SK-N-SH (cell line): ENCODE measurements around the gene OTUD5. TPM values are rescaled to one million over a fixed set of nuclear protein-coding genes. Genes with fewer than 3 reads are reported as not detected.

Experiments
- CTCF ChIA-PET: fragments of 300-600, 350-600 bp; formaldehyde crosslinking; extraction: SDS; loops from one replicate; lab custom pipeline; 2021; lab: Yijun Ruan, JAX
- POLR2A ChIA-PET: fragments of 350-600 bp; sonication (Branson Sonifier 250); formaldehyde crosslinking; extraction: SDS; loops from one replicate; lab custom pipeline; 2020; ENCODE audit warnings: antibody characterized with exemption, inconsistent platforms; lab: Yijun Ruan, JAX
- DNase-seq: peaks from one replicate; pipeline ENCODE4 v3.0.0; 2012
- H2AFZ ChIP-seq: fragments of 200-600 bp; sonication (generic); 2 replicates; pipeline ENCODE4 v1.8.1; 2016; ENCODE audit warnings: antibody characterized with exemption, mild to moderate bottlenecking, low read depth
- H3F3A ChIP-seq: fragments of 200-600 bp; sonication (generic); replicated peaks from 2 replicates; pipeline ENCODE3; 2016; ENCODE audit warnings: antibody characterized with exemption, mild to moderate bottlenecking; ENCODE audit not compliant: insufficient read depth
- H3K27ac ChIP-seq, 2 experiments: fragments of 200-500 bp in 1 of 2; fragments of 200-600 bp in 1 of 2; sonication (Bioruptor generic) in 1 of 2; sonication (generic), shearing (Covaris generic) in 1 of 2; 2 replicates each; pipeline versions ENCODE4 v1.5.1 to v1.6.1; 2014 to 2016; ENCODE audit warnings: low read depth in 2 of 2, inconsistent platforms in 1 of 2, low read length in 1 of 2, mild to moderate bottlenecking in 1 of 2, mixed read lengths in 1 of 2
- H3K27me3 ChIP-seq: fragments of 200-600 bp; sonication (generic), shearing (Covaris generic); 2 replicates; pipeline ENCODE4 v1.6.1; 2016; ENCODE audit warnings: mixed run types; ENCODE audit not compliant: insufficient read depth
- H3K36me3 ChIP-seq, 2 experiments: fragments of 200-500 bp in 1 of 2; fragments of 200-600 bp in 1 of 2; sonication (Bioruptor generic) in 1 of 2; sonication (generic) in 1 of 2; replicated peaks in 1 of 2; 2 replicates each; pipeline versions ENCODE3 to v1.5.1; 2014 to 2016; ENCODE audit warnings: low read length in 1 of 2, mild to moderate bottlenecking in 1 of 2; ENCODE audit not compliant: insufficient read depth in 2 of 2, control insufficient read depth in 1 of 2
- H3K4me1 ChIP-seq, 2 experiments: fragments of 200-500 bp in 1 of 2; fragments of 200-600 bp in 1 of 2; sonication (Bioruptor generic) in 1 of 2; sonication (generic), shearing (Covaris generic) in 1 of 2; 2 replicates each; pipeline versions ENCODE4 v1.5.1 to v1.6.1; 2014 to 2016; ENCODE audit warnings: low read depth in 1 of 2, low read length in 1 of 2, mixed run types in 1 of 2; ENCODE audit not compliant: insufficient read depth in 2 of 2, control insufficient read depth in 1 of 2
- H3K4me2 ChIP-seq: fragments of 200-600 bp; sonication (generic), shearing (Covaris generic); 2 replicates; pipeline ENCODE4 v1.6.1; 2017; ENCODE audit warnings: mixed run types
- H3K4me3 ChIP-seq, 2 experiments: fragments of 200-500 bp in 1 of 2; fragments of 200-600 bp in 1 of 2; sonication (Bioruptor generic) in 1 of 2; sonication (generic), shearing (Covaris generic) in 1 of 2; 2 replicates each; pipeline versions ENCODE4 v1.5.1 to v1.8.1; 2014 to 2016; ENCODE audit warnings: low read depth in 2 of 2, inconsistent platforms in 1 of 2, low read length in 1 of 2, mild to moderate bottlenecking in 1 of 2, mixed read lengths in 1 of 2, moderate library complexity in 1 of 2
- H3K79me2 ChIP-seq: fragments of 200-600 bp; sonication (generic); 2 replicates; pipeline ENCODE4 v1.8.1; 2017; ENCODE audit warnings: mild to moderate bottlenecking; ENCODE audit not compliant: insufficient read depth
- H3K9ac ChIP-seq: fragments of 200-600 bp; sonication (generic); 2 replicates; pipeline ENCODE4 v1.6.1; 2017; ENCODE audit warnings: mixed run types
- H3K9me2 ChIP-seq: fragments of 200-600 bp; sonication (generic); 2 replicates; pipeline ENCODE4 v1.6.1; 2017; ENCODE audit warnings: mixed run types
- H3K9me3 ChIP-seq: fragments of 200-600 bp; sonication (generic); 2 replicates; pipeline ENCODE4 v1.6.1; 2017; ENCODE audit warnings: mixed run types, mild to moderate bottlenecking, moderate library complexity
- H4K20me1 ChIP-seq: fragments of 200-600 bp; sonication (generic); 2 replicates; pipeline ENCODE4 v1.6.1; 2017; ENCODE audit warnings: mild to moderate bottlenecking, mixed run types; ENCODE audit not compliant: insufficient read depth
- CTCF ChIP-seq: fragments of 200-600 bp; sonication (generic); IDR thresholded peaks from 2 replicates; pipeline ENCODE4 v1.6.1; 2017; ENCODE audit warnings: antibody characterized with exemption, mild to moderate bottlenecking, moderate library complexity
- ELF1 ChIP-seq: IDR thresholded peaks from 2 replicates; pipeline ENCODE4 v1.4.0; 2012
- FOSL2 ChIP-seq: IDR thresholded peaks from 2 replicates; pipeline ENCODE4 v1.4.0; 2012; ENCODE audit warnings: low read depth, mild to moderate bottlenecking, moderate library complexity, borderline replicate concordance
- GABPA ChIP-seq: IDR thresholded peaks from 2 replicates; pipeline ENCODE4 v1.4.0; 2012; ENCODE audit warnings: low read depth, mild to moderate bottlenecking
- PBX3 ChIP-seq: IDR thresholded peaks from 2 replicates; pipeline ENCODE4; 2012
- POLR2AphosphoS5 ChIP-seq: IDR thresholded peaks from 2 replicates; pipeline ENCODE4 v1.6.1; 2012; ENCODE audit warnings: low read depth, low read length
- RCOR1 ChIP-seq: fragments of 150-350 bp; IDR thresholded peaks from 2 replicates; pipeline ENCODE4 v1.6.1; 2017; ENCODE audit warnings: antibody characterized with exemption, low read length
- REST ChIP-seq: IDR thresholded peaks from 2 replicates; pipeline ENCODE4 v1.6.1; 2012; ENCODE audit warnings: mild to moderate bottlenecking, low read depth, low read length, moderate library complexity
- RFX5 ChIP-seq: IDR thresholded peaks from 2 replicates; pipeline ENCODE4 v1.6.1; 2012; ENCODE audit warnings: mild to moderate bottlenecking, improper control_type of control experiment, low read length
- TAF1 ChIP-seq: IDR thresholded peaks from 2 replicates; pipeline ENCODE4 v1.6.1; 2012; ENCODE audit warnings: low read depth, mild to moderate bottlenecking, low read length, moderate library complexity, borderline replicate concordance
- YY1 ChIP-seq: IDR thresholded peaks from 2 replicates; pipeline ENCODE4 v1.4.0; 2012; ENCODE audit warnings: low read depth, mild to moderate bottlenecking
- ZBTB33 ChIP-seq: IDR thresholded peaks from 2 replicates; pipeline ENCODE4 v1.4.0; 2012; ENCODE audit warnings: low read depth, borderline replicate concordance
- WGBS: methylation state at CpG from one replicate; pipeline ENCODE4 v1.1.6; 2017; ENCODE audit warnings: low lambda C conversion rate; 5-methylcytosine and 5-hydroxymethylcytosine counted together
- polyA plus RNA-seq, 3 experiments: library from polyadenylated mRNA; depleted of rRNA; stranded (reverse); fragments of >200 nt; gene quantifications; 2 replicates each; pipeline ENCODE4 v1.2.3, GENCODE V29; 2012

The OTUD5 gene
- 90.4 and 97.0 TPM in 2 replicates for polyA plus RNA-seq (2012; rRNA removed)
- polyA plus RNA-seq (2012; cell fraction: cytosol; rRNA removed): 56.0 and 68.5 TPM in 2 replicates
- 173 and 194 TPM in 2 replicates for polyA plus RNA-seq (2012; cell fraction: nucleus; rRNA removed)

GRCh38 chrX:48957477-48957826 lies at the start of gene OTUD5:
Gene OTUD5 (minus strand): TSS chrX:48957607. CDS start chrX:48957570, 37 bp downstream.
- TF ChIP-seq REST (0 out of 2 replicates have a peak, but pooled peaks have one; percentile 2), RFX5 (no peak), PBX3 (no peak), TAF1 (no peak; the same call in 1 of the 2 replicates), POLR2AphosphoS5 (0 out of 2 replicates have a peak, but pooled peaks have one; percentile 40), ZBTB33 (no peak)
- TF ChIP-seq, all 33 proteins: peak for 2
- Histone ChIP-seq H3K9me3 (no peaks in the 10 kb centered on the region), H3K27me3 (0 out of 2 replicates have a peak, but pooled peaks cover 4% of the 10 kb centered on the region), H4K20me1 (peaks cover 43% of the 10 kb centered on the region), H3K27ac (peak within 1 kb of the TSS; percentile 99), H3K9ac (peak within 1 kb of the TSS; percentile 97), H3K79me2 (peaks cover 48% of the 10 kb centered on the region), H3K9me2 (no peaks in the 10 kb centered on the region), H3K4me2 (peak within 1 kb of the TSS; percentile 83), H2AFZ (peak within 1 kb of the TSS; percentile 85; the same call in 1 of the 2 replicates), H3K4me1 (peaks cover 10 to 50% of the 10 kb centered on the region in 2 experiments; a peak in 3 of 4 replicates), H3K4me3 (peak within 1 kb of the TSS; percentile 82 to 93), H3K36me3 (peaks cover 12 to 24% of the 10 kb centered on the region in 2 experiments), H3F3A (no peaks in the 10 kb centered on the region)
- CTCF ChIA-PET: interaction anchor here (1.0 to 2.9 kb wide), 3 partner anchors 11 to 35 kb away, joined by 3 to 12 read pairs (median 3); no protein-coding TSS in a partner anchor
- WGBS: under 1% methylated on average over 33 of the region's 53 CpGs
- POLR2A ChIA-PET: interaction anchor here (1.0 to 1.7 kb wide), 2 partner anchors 14 to 45 kb away, joined by 4 to 6 read pairs; partner anchors contain the start of genes GRIPAP1 and KCND1
- peak; percentile 94 for DNase-seq

GRCh38 chrX:49003696-49004095 lies 46.3 kb upstream of the OTUD5 start:
- whole genome bisulfite sequencing: 66% methylated on average over 5 of the region's 5 CpGs
- H3K27ac ChIP-seq: no peak overlapping the region
- CTCF ChIA-PET: interaction anchor here (1.0 to 1.7 kb wide), 2 partner anchors 12 to 32 kb away, joined by 3 to 4 read pairs; partner anchors contain the start of gene KCND1
- no peaks in the 10 kb centered on the region for H3K9me3 ChIP-seq
- H3K9ac ChIP-seq: no peak overlapping the region
- no peak overlapping the region for H3K4me2 ChIP-seq
- peaks cover 1 to 7% of the 10 kb centered on the region in 2 experiments for H3K36me3 ChIP-seq
- H3K27me3 ChIP-seq: no peaks in the 10 kb centered on the region; the same call in 1 of the 2 replicates
- H4K20me1 ChIP-seq: no peaks in the 10 kb centered on the region
- no peaks in the 10 kb centered on the region for H3K9me2 ChIP-seq
- H3K4me3 ChIP-seq: no peak overlapping the region
- POLR2A ChIA-PET: no interaction called here
- DNase-seq: no peak
- peak overlapping the region; percentile 98; the same call in 1 of the 2 replicates for H2AFZ ChIP-seq
- peaks cover 0 to 8% of the 10 kb centered on the region in 2 experiments; a peak in 2 of 4 replicates for H3K4me1 ChIP-seq
- peaks cover 17% of the 10 kb centered on the region; the same call in 1 of the 2 replicates for H3K79me2 ChIP-seq
- peaks cover 5% of the 10 kb centered on the region for H3F3A ChIP-seq
- no peak for TF ChIP-seq YY1
- TF ChIP-seq POLR2AphosphoS5: no peak
- TF ChIP-seq REST: no peak
- no peak for TF ChIP-seq RCOR1
- no peak for TF ChIP-seq ELF1
- TF ChIP-seq GABPA: no peak
- TF ChIP-seq FOSL2: no peak
- no peak for TF ChIP-seq CTCF
